ENCODE results near the gene PKD2. TPM values are rescaled to one million over a fixed set of nuclear protein-coding genes. Genes with fewer than 3 reads are reported as not detected.
"Not testable (repeated sequence)": the region's sequence is repeated elsewhere in the genome, so short reads cannot be mapped to it uniquely, and the experiment has no call there.

PKD2 gene
- total RNA-seq, 2 donors from 2014 or later: 5.4 to 11.4 TPM

GRCh38 chr4:88097781-88098180 is 90.3 kb downstream of the PKD2 start:
- DNase-seq: no peak
- no peak for ATAC-seq
- intact Hi-C loops (cut with DNase I, micrococcal nuclease): no loop called here

- no peak for DNase-seq
- intact Hi-C loops (cut with DNase I, micrococcal nuclease): no loop called here
- no peak for ATAC-seq
Observed at GRCh38 chr4:88098993-88099752, 91.7 kb downstream of the PKD2 start.

GRCh38 chr4:88101165-88101564 is 93.7 kb downstream of the PKD2 start:
- DNase-seq (no peak), ATAC-seq (no peak)
- intact Hi-C loops (cut with DNase I, micrococcal nuclease): no loop called here

- ATAC-seq: no peak
- intact Hi-C loops (cut with DNase I, micrococcal nuclease): no loop called here
Observed at GRCh38 chr4:88102026-88102425, 94.6 kb downstream of the PKD2 start.

GRCh38 chr4:88104902-88105610 is 97.6 kb downstream of the PKD2 start:
- DNase-seq: no peak
- no peak for ATAC-seq
- intact Hi-C loops (cut with DNase I, micrococcal nuclease): no loop called here

More at GRCh38 chr4:88102026-88102425, 94.6 kb downstream of the PKD2 start:
- DNase-seq: no peak

GRCh38 chr4:88106205-88106604 is 98.8 kb downstream of the PKD2 start:
- DNase-seq (no peak), ATAC-seq (no peak)
- intact Hi-C loops (cut with DNase I, micrococcal nuclease): no loop called here

- peak; percentile 32 to 45 for DNase-seq
- ATAC-seq: peak; percentile 81
- intact Hi-C loops (cut with DNase I, micrococcal nuclease): no loop called here
Observed at GRCh38 chr4:88107406-88108107, 100.1 kb downstream of the PKD2 start.

- intact Hi-C loops (cut with DNase I, micrococcal nuclease); DNase-seq; ATAC-seq: not testable (repeated sequence)
Observed at GRCh38 chr4:88108108-88108465, 100.7 kb downstream of the PKD2 start.

GRCh38 chr4:88108747-88109122 is 101.3 kb downstream of the PKD2 start:
- no peak for DNase-seq
- intact Hi-C loops (cut with DNase I, micrococcal nuclease): no loop called here
- no peak for ATAC-seq

GRCh38 chr4:88109123-88109881 is 101.9 kb downstream of the PKD2 start:
- intact Hi-C loops (cut with DNase I, micrococcal nuclease): no loop called here

GRCh38 chr4:88110826-88111225 is 103.4 kb downstream of the PKD2 start:
- no peak for DNase-seq
- peak; percentile 8 for ATAC-seq
- intact Hi-C loops (cut with DNase I, micrococcal nuclease): no loop called here

More at GRCh38 chr4:88109123-88109881, 101.9 kb downstream of the PKD2 start:
- DNase-seq: no peak
- peak; percentile 58 for ATAC-seq

GRCh38 chr4:88112856-88113255 is 105.4 kb downstream of the PKD2 start:
- ATAC-seq: no peak
- intact Hi-C loops (cut with DNase I, micrococcal nuclease): no loop called here
- no peak for DNase-seq

- no peak for ATAC-seq
Observed at GRCh38 chr4:88115587-88115986, 108.2 kb downstream of the PKD2 start.

GRCh38 chr4:88119943-88120342 is 112.5 kb downstream of the PKD2 start:
- intact Hi-C loops (cut with DNase I, micrococcal nuclease): no loop called here
- DNase-seq (no peak), ATAC-seq (no peak)

More at GRCh38 chr4:88115587-88115986, 108.2 kb downstream of the PKD2 start:
- intact Hi-C loops (cut with DNase I, micrococcal nuclease): no loop called here
- no peak for DNase-seq

- ATAC-seq; DNase-seq; intact Hi-C loops (cut with DNase I, micrococcal nuclease): not testable (repeated sequence)
Observed at GRCh38 chr4:88122260-88122659, 114.8 kb downstream of the PKD2 start.
